H1 (cell line): ENCODE data around the gene TPRG1L. TPM values are rescaled to one million over a fixed set of nuclear protein-coding genes. Genes with fewer than 3 reads are reported as not detected.

Source experiments
- CTCF ChIA-PET: fragments of 300-600 bp; sonication (Branson Sonifier 250); formaldehyde crosslinking; loops from one replicate; lab custom pipeline; 2021; ENCODE audit not compliant: partially characterized antibody; lab: Charles Lee
- POLR2A ChIA-PET: fragments of 300-600 bp; sonication (Branson Sonifier 250); formaldehyde crosslinking; loops from one replicate; lab custom pipeline; 2021; ENCODE audit warnings: inconsistent platforms; ENCODE audit not compliant: partially characterized antibody; lab: Charles Lee
- DNase-seq, 2 experiments: peaks; one replicate each; pipeline versions ENCODE4 v3.0.0 to v3.0.0-alpha.2; 2010 to 2022; ENCODE audit warnings: low spot score in 2 of 2, low read depth in 1 of 2, mixed read lengths in 1 of 2
- FAIRE-seq: peaks from 2 replicates; lab custom pipeline; 2011; peaks lifted over from hg19 to GRCh38; lab: Jason Lieb, UNC
- H2AFZ ChIP-seq: 2 replicates; pipeline ENCODE4 v1.8.1; 2012; ENCODE audit warnings: low read length, inconsistent platforms
- H2AK5ac ChIP-seq: 2 replicates; pipeline ENCODE4 v1.6.1; 2013; ENCODE audit warnings: low read depth, low read length
- H2BK120ac ChIP-seq: replicated peaks from 2 replicates; pipeline ENCODE3; 2013; ENCODE audit warnings: low read depth, low read length, inconsistent platforms
- H2BK12ac ChIP-seq: 2 replicates; pipeline ENCODE4 v1.6.1; 2013; ENCODE audit warnings: low read depth, low read length
- H2BK15ac ChIP-seq: 2 replicates; pipeline ENCODE4 v1.6.1; 2013; ENCODE audit warnings: low read length
- H2BK20ac ChIP-seq: 2 replicates; pipeline ENCODE4 v1.6.1; 2013; ENCODE audit warnings: low read length
- H2BK5ac ChIP-seq: 2 replicates; pipeline ENCODE4 v1.6.1; 2013; ENCODE audit warnings: low read depth, low read length
- H3K14ac ChIP-seq: 2 replicates; pipeline ENCODE4 v1.6.1; 2013; ENCODE audit warnings: inconsistent platforms; ENCODE audit not compliant: insufficient read length
- H3K18ac ChIP-seq: 2 replicates; pipeline ENCODE4 v1.6.1; 2013; ENCODE audit warnings: low read length; ENCODE audit errors: extremely low read depth
- H3K23ac ChIP-seq: 2 replicates; pipeline ENCODE4 v1.6.1; 2013; ENCODE audit warnings: inconsistent platforms; ENCODE audit not compliant: insufficient read length
- H3K23me2 ChIP-seq: 2 replicates; pipeline ENCODE4 v1.6.1; 2013; ENCODE audit warnings: low read depth, low read length
- H3K27ac ChIP-seq: 2 replicates; pipeline ENCODE4 v1.6.1; 2011; ENCODE audit warnings: low read depth, low read length, inconsistent platforms
- H3K27me3 ChIP-seq, 4 experiments: replicated peaks in 1 of 4; 1 replicate in 1 of 4; 2 replicates in 3 of 4; pipeline versions ENCODE4 v1.6.1 to v1.8.1; 2011 to 2013; ENCODE audit warnings: low read length in 3 of 4, mild to moderate bottlenecking in 3 of 4, inconsistent platforms in 2 of 4, mixed read lengths in 2 of 4, moderate library complexity in 1 of 4; ENCODE audit not compliant: control insufficient read depth in 3 of 4, insufficient read depth in 3 of 4; ENCODE audit errors: extremely low read depth in 1 of 4
- H3K36me3 ChIP-seq, 4 experiments: 2 replicates each; pipeline versions ENCODE4 v1.6.1 to v1.8.1; 2011 to 2013; ENCODE audit warnings: mild to moderate bottlenecking in 4 of 4, low read length in 3 of 4, moderate library complexity in 2 of 4, control low read depth in 1 of 4, inconsistent platforms in 1 of 4; ENCODE audit not compliant: insufficient read depth in 4 of 4, control insufficient read depth in 2 of 4
- H3K4ac ChIP-seq: replicated peaks from 2 replicates; pipeline ENCODE3; 2013; ENCODE audit warnings: low read length, low read depth, mixed read lengths, inconsistent platforms; ENCODE audit not compliant: insufficient read length
- H3K4me1 ChIP-seq, 4 experiments: replicated peaks in 1 of 4; 1 replicate in 1 of 4; 2 replicates in 3 of 4; pipeline versions ENCODE4 v1.6.1 to v1.8.1; 2011 to 2013; ENCODE audit warnings: low read length in 3 of 4, inconsistent platforms in 2 of 4, mixed read lengths in 1 of 4; ENCODE audit not compliant: insufficient read depth in 4 of 4, control insufficient read depth in 3 of 4
- H3K4me2 ChIP-seq, 2 experiments: 2 replicates each; pipeline versions ENCODE4 v1.6.1 to v1.8.1; 2011 to 2013; ENCODE audit warnings: low read depth in 2 of 2, low read length in 2 of 2, control low read depth in 1 of 2, inconsistent platforms in 1 of 2, mild to moderate bottlenecking in 1 of 2; ENCODE audit not compliant: insufficient read depth in 1 of 2
- H3K4me3 ChIP-seq, 4 experiments: fragments of 200-600, 300-600 bp in 1 of 4; sonication (generic), shearing (Covaris generic), sonication (Bioruptor Twin) in 1 of 4; 2 replicates each; pipeline versions ENCODE4 v1.5.1 to v1.8.1; 2011 to 2016; ENCODE audit warnings: low read length in 4 of 4, low read depth in 3 of 4, control low read depth in 2 of 4, inconsistent platforms in 2 of 4, mild to moderate bottlenecking in 2 of 4, mixed read lengths in 1 of 4, moderate library complexity in 1 of 4; ENCODE audit not compliant: insufficient read depth in 2 of 4; ENCODE audit errors: extremely low read depth in 1 of 4
- H3K56ac ChIP-seq: replicated peaks from 2 replicates; pipeline ENCODE3; 2013; ENCODE audit warnings: low read depth, mild to moderate bottlenecking, mixed read lengths, low read length, inconsistent platforms; ENCODE audit not compliant: insufficient read length
- H3K79me1 ChIP-seq: 2 replicates; pipeline ENCODE4 v1.6.1; 2013; ENCODE audit warnings: low read depth, low read length, control low read depth
- H3K79me2 ChIP-seq, 2 experiments: 2 replicates each; pipeline versions ENCODE4 v1.6.1 to v1.8.1; 2012 to 2013; ENCODE audit warnings: low read length in 2 of 2, mild to moderate bottlenecking in 2 of 2, inconsistent platforms in 1 of 2; ENCODE audit not compliant: insufficient read depth in 2 of 2, control insufficient read depth in 1 of 2
- H3K9ac ChIP-seq, 4 experiments: replicated peaks in 1 of 4; 1 replicate in 1 of 4; 2 replicates in 3 of 4; pipeline versions ENCODE4 v1.6.1 to v1.8.1; 2011 to 2013; ENCODE audit warnings: low read depth in 3 of 4, low read length in 3 of 4, control low read depth in 2 of 4, mild to moderate bottlenecking in 2 of 4, moderate library complexity in 2 of 4, inconsistent platforms in 1 of 4; ENCODE audit errors: extremely low read depth in 1 of 4
- H3K9me3 ChIP-seq, 2 experiments: 2 replicates each; pipeline versions ENCODE4 v1.6.1 to v1.8.1; 2012 to 2013; ENCODE audit warnings: mild to moderate bottlenecking in 2 of 2, moderate library complexity in 2 of 2, control low read depth in 1 of 2, inconsistent platforms in 1 of 2, low read depth in 1 of 2, low read length in 1 of 2, mixed read lengths in 1 of 2; ENCODE audit not compliant: insufficient read depth in 2 of 2
- H4K20me1 ChIP-seq, 2 experiments: replicated peaks in 1 of 2; 2 replicates each; pipeline versions ENCODE3 to v1.8.1; 2011 to 2013; ENCODE audit warnings: inconsistent platforms in 2 of 2, low read length in 2 of 2, mild to moderate bottlenecking in 1 of 2; ENCODE audit not compliant: insufficient read depth in 2 of 2, control insufficient read depth in 1 of 2
- H4K5ac ChIP-seq: 2 replicates; pipeline ENCODE4 v1.6.1; 2013; ENCODE audit warnings: low read length, low read depth, mixed read lengths, inconsistent platforms; ENCODE audit not compliant: insufficient read length
- H4K8ac ChIP-seq: 2 replicates; pipeline ENCODE4 v1.8.0; 2013; ENCODE audit warnings: mild to moderate bottlenecking, moderate library complexity, low read length, inconsistent platforms; ENCODE audit not compliant: insufficient read depth; ENCODE audit errors: extremely low read depth
- H4K91ac ChIP-seq: replicated peaks from 2 replicates; pipeline ENCODE3; 2013; ENCODE audit warnings: low read length, mixed read lengths, inconsistent platforms; ENCODE audit not compliant: insufficient read length
- POLR2AphosphoS5 ChIP-seq: IDR thresholded peaks from 2 replicates; pipeline ENCODE4 v1.6.1; 2011; ENCODE audit warnings: low read depth, low read length
- RAD21 ChIP-seq, 2 experiments: IDR thresholded peaks in 1 of 2; conservative IDR thresholded peaks in 1 of 2; 2 replicates each; pipeline ENCODE4 v1.6.1; 2011; ENCODE audit warnings: low read depth in 2 of 2, low read length in 2 of 2, improper control_type of control experiment in 1 of 2, inconsistent platforms in 1 of 2, mild to moderate bottlenecking in 1 of 2, moderate library complexity in 1 of 2
- WGBS, 2 experiments: shearing (Covaris generic) in 1 of 2; methylation state at CpG; one replicate each; pipeline versions ENCODE4 v1.1.6 to v1.1.7; 2013 to 2015; ENCODE audit warnings: low lambda C conversion rate in 2 of 2, mixed read lengths in 2 of 2, inconsistent platforms in 1 of 2, low coverage in 1 of 2, missing lambda C conversion rate in 1 of 2; ENCODE audit not compliant: insufficient replicate concordance in 2 of 2, insufficient coverage in 1 of 2, insufficient read length in 1 of 2; ENCODE audit errors: extremely low coverage in 1 of 2, missing lambda C conversion rate in 1 of 2; 5-methylcytosine and 5-hydroxymethylcytosine counted together
- polyA plus RNA-seq, 7 experiments: library from polyadenylated mRNA; depleted of rRNA in 3 of 7; stranded (reverse) in 5 of 7; unstranded in 2 of 7; fragments of >200 nt in 5 of 7; fragments of 200-250 nt in 2 of 7; gene quantifications; 1 replicate in 5 of 7; 2 replicates in 1 of 7; 4 replicates in 1 of 7; pipeline versions ENCODE4 v1.2.1 to v1.2.3, GENCODE V29; 2011 to 2013; ENCODE audit warnings: missing spikeins in 2 of 7, mixed read lengths in 2 of 7
- total RNA-seq: library from RNA; stranded (reverse); fragmentation: NEBNext Ultra II Directional; extraction: Animal tissue kit (Norgen Biotek cat#: 25700); gene quantifications from 2 replicates; pipeline ENCODE4 v1.2.1, GENCODE V29; 2021
- TF ChIP-seq, protein P1 (sequence below), 3 experiments: IDR thresholded peaks; 1 replicate in 2 of 3; 2 replicates in 1 of 3; pipeline versions ENCODE4 v1.5.1 to v1.6.1; 2011; ENCODE audit warnings: low read length in 3 of 3, mild to moderate bottlenecking in 3 of 3, inconsistent platforms in 2 of 3, low read depth in 1 of 3, moderate library complexity in 1 of 3; ENCODE audit not compliant: insufficient read depth in 1 of 3; ENCODE audit errors: control extremely low read depth in 1 of 3

Gene TPRG1L
- total and polyA plus RNA-seq, 2 of the 8 experiments (the other 6 are each of a cell fraction or from before 2014, with no cell fraction given), result 21.7 to 22.3 TPM

DNA sequence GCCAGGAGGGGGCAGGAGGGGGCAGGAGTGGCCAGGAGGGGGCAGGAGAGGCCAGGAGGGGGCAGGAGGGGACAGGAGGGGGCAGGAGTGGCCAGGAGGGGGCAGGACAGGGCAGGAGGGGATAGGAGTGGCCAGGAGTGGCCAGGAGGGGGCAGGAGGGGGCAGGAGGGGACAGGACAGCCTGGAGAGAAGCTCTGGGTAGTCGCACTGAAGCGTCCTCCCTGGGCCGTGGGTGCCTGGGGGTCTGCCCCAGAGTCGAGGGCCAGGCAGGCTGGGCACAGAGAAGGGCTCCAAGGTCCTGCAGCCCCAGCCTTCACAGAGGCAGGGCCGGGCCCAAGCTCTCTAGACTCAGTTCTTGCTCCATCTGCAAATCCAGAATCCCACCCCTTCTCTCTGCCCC lies 36.4 kb upstream of the TPRG1L start:
- Histone ChIP-seq H3K14ac (no peak overlapping the region), H4K5ac (no peak overlapping the region), H3K27me3 (no peaks in the 10 kb centered on the region), H4K91ac (no peak overlapping the region), H3K36me3 (no peaks in the 10 kb centered on the region; a peak in 1 of 8 replicates), H3K4ac (no peak overlapping the region), H3K27ac (no peak overlapping the region), H3K79me1 (no peaks in the 10 kb centered on the region), H2BK15ac (no peak overlapping the region), H2BK5ac (no peak overlapping the region), H3K4me2 (no peak overlapping the region), H3K79me2 (no peaks in the 10 kb centered on the region), H3K18ac (no peak overlapping the region), H3K4me1 (peaks cover 0 to 8% (median 5%) of the 10 kb centered on the region in 4 experiments; a peak in 5 of 7 replicates), H3K56ac (no peak overlapping the region), H3K23me2 (0 out of 2 replicates have a peak, but pooled peaks cover 3% of the 10 kb centered on the region), H2BK120ac (no peak overlapping the region), H2AFZ (no peak overlapping the region), H3K4me3 (no peak overlapping the region), H2BK20ac (no peak overlapping the region), H2BK12ac (no peak overlapping the region), H3K9me3 (peaks cover 11 to 12% of the 10 kb centered on the region in 2 experiments; a peak in 2 of 4 replicates), H3K23ac (no peak overlapping the region), H2AK5ac (no peak overlapping the region), H4K20me1 (peaks cover 0 to 4% of the 10 kb centered on the region in 2 experiments), H4K8ac (no peak overlapping the region), H3K9ac (no peak overlapping the region)
- WGBS, 2 experiments, result 86% methylated on average over 2 of the region's 5 CpGs; no CpG with 5 or more reads in 1 of the 2 experiments
- no peak for FAIRE-seq
- POLR2A ChIA-PET, result no interaction called here
- CTCF ChIA-PET, result interaction anchor here (0.6 to 9.7 kb wide), 13 partner anchors 9 to 251 kb away, joined by 3 to 132 read pairs (median 3); partner anchors contain the start of genes MEGF6 and TPRG1L
- no peak for TF ChIP-seq RAD21 (IDR thresholded peaks at IDR 0.05 in 1 of 2, conservative IDR thresholded peaks at IDR 0.05 in 1 of 2; ENCODE audit: low read depth in 2 of 2, low read length in 2 of 2)
- no peak for TF ChIP-seq POLR2AphosphoS5
- TF ChIP-seq, protein P1, sequence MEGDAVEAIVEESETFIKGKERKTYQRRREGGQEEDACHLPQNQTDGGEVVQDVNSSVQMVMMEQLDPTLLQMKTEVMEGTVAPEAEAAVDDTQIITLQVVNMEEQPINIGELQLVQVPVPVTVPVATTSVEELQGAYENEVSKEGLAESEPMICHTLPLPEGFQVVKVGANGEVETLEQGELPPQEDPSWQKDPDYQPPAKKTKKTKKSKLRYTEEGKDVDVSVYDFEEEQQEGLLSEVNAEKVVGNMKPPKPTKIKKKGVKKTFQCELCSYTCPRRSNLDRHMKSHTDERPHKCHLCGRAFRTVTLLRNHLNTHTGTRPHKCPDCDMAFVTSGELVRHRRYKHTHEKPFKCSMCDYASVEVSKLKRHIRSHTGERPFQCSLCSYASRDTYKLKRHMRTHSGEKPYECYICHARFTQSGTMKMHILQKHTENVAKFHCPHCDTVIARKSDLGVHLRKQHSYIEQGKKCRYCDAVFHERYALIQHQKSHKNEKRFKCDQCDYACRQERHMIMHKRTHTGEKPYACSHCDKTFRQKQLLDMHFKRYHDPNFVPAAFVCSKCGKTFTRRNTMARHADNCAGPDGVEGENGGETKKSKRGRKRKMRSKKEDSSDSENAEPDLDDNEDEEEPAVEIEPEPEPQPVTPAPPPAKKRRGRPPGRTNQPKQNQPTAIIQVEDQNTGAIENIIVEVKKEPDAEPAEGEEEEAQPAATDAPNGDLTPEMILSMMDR (IDR thresholded peaks at IDR 0.05; ENCODE audit: control extremely low read depth in 1 of 3, insufficient read depth in 1 of 3, low read depth in 1 of 3, low read length in 3 of 3), result peak in 1 of 3 experiments; percentile 23; a peak in 1 of 4 replicates
- DNase-seq, result no peak
